Neural progenitor cell (in vitro differentiated cells): Measurements from ENCODE around the gene CFAP69. TPM values are rescaled to one million over a fixed set of nuclear protein-coding genes. Genes with fewer than 3 reads are reported as not detected.

Experiments
- DNase-seq: peaks from one replicate; pipeline ENCODE4 v3.0.0-alpha.2; 2016; ENCODE audit warnings: low spot score
- H2AFZ ChIP-seq: fragments of 200-600 bp; sonication (generic); replicated peaks from 2 replicates; pipeline ENCODE4 v1.6.1; 2016; ENCODE audit warnings: antibody characterized with exemption
- H3F3A ChIP-seq: fragments of 200-600 bp; sonication (generic); 2 replicates; pipeline ENCODE4 v1.6.1; 2016; ENCODE audit warnings: antibody characterized with exemption, low read depth
- H3K27ac ChIP-seq: fragments of 200-600 bp; sonication (generic); 2 replicates; pipeline ENCODE4 v1.5.1; 2016; ENCODE audit warnings: mild to moderate bottlenecking
- H3K27me3 ChIP-seq: fragments of 200-600 bp; sonication (generic); 2 replicates; pipeline ENCODE4 v1.6.1; 2016; ENCODE audit warnings: mild to moderate bottlenecking, moderate library complexity
- H3K36me3 ChIP-seq: fragments of 200-600 bp; sonication (generic); 2 replicates; pipeline ENCODE4 v1.5.1; 2016
- H3K4me1 ChIP-seq: fragments of 200-600 bp; sonication (generic); 2 replicates; pipeline ENCODE4 v1.6.1; 2016; ENCODE audit warnings: mixed run types
- H3K4me2 ChIP-seq: fragments of 200-600 bp; sonication (generic); 2 replicates; pipeline ENCODE4 v1.6.1; 2016
- H3K4me3 ChIP-seq: fragments of 200-600 bp; sonication (generic); 2 replicates; pipeline ENCODE4 v1.5.1; 2016
- H3K79me2 ChIP-seq: fragments of 200-600 bp; sonication (generic); 2 replicates; pipeline ENCODE4 v1.6.1; 2016; ENCODE audit warnings: low read depth
- H3K9ac ChIP-seq: fragments of 200-600 bp; sonication (generic); 2 replicates; pipeline ENCODE4 v1.6.1; 2016
- H3K9me3 ChIP-seq: fragments of 200-600 bp; sonication (generic); 2 replicates; pipeline ENCODE4 v1.5.1; 2016; ENCODE audit warnings: low read depth
- H4K20me1 ChIP-seq: fragments of 200-600 bp; sonication (generic); 2 replicates; pipeline ENCODE4 v1.6.1; 2016; ENCODE audit warnings: low read depth
- H3K27ac Mint-ChIP-seq: 3 replicates; pipeline ENCODE4 v1.8.0; 2021; ENCODE audit warnings: mixed read lengths
- H3K27me3 Mint-ChIP-seq: 2 replicates; pipeline ENCODE4 v1.8.0; 2022; ENCODE audit warnings: low read depth, mild to moderate bottlenecking, inconsistent platforms, moderate library complexity, mixed read lengths; ENCODE audit not compliant: insufficient read depth
- H3K36me3 Mint-ChIP-seq: 3 replicates; pipeline ENCODE4 v1.8.0; 2021; ENCODE audit warnings: mixed read lengths
- H3K4me1 Mint-ChIP-seq: 3 replicates; pipeline ENCODE4 v1.8.0; 2021; ENCODE audit warnings: mixed read lengths
- H3K4me3 Mint-ChIP-seq: 3 replicates; pipeline ENCODE4 v1.8.0; 2021; ENCODE audit warnings: mild to moderate bottlenecking, moderate library complexity, mixed read lengths
- H3K9me3 Mint-ChIP-seq: 3 replicates; pipeline ENCODE4 v1.8.0; 2020; ENCODE audit warnings: mixed read lengths
- CTCF ChIP-seq: fragments of 200-600 bp; sonication (generic); IDR thresholded peaks from 2 replicates; pipeline ENCODE4 v1.5.1; 2017; ENCODE audit warnings: antibody characterized with exemption, mild to moderate bottlenecking
- EZH2 ChIP-seq: fragments of 200-600 bp; sonication (generic); IDR thresholded peaks from 2 replicates; pipeline ENCODE4 v1.6.1; 2017; ENCODE audit warnings: antibody characterized with exemption, mild to moderate bottlenecking, moderate library complexity
- EZH2phosphoT487 ChIP-seq: fragments of 200-600 bp; sonication (generic); IDR thresholded peaks from 2 replicates; pipeline ENCODE4 v1.6.1; 2017; ENCODE audit warnings: antibody characterized with exemption
- total RNA-seq: library from RNA; depleted of rRNA; stranded (reverse); fragments of >200 nt; gene quantifications from 2 replicates; pipeline ENCODE4 v1.2.3, GENCODE V29; 2015; ENCODE audit warnings: low replicate concordance

CFAP69 gene
- total RNA-seq, 1 donor from 2014 or later, result 4.8 TPM

GRCh38 chr7:90271753-90272152 lies 26.8 kb downstream of the CFAP69 start:
- H3F3A ChIP-seq, result no peaks in the 10 kb centered on the region
- no peaks in the 10 kb centered on the region for H3K36me3 Mint-ChIP-seq
- TF ChIP-seq EZH2phosphoT487, result no peak
- TF ChIP-seq EZH2, result no peak
- TF ChIP-seq CTCF, result no peak
- H3K4me1 ChIP-seq, result no peaks in the 10 kb centered on the region
- H3K79me2 ChIP-seq, result no peaks in the 10 kb centered on the region
- H3K27me3 ChIP-seq, result no peaks in the 10 kb centered on the region
- no peaks in the 10 kb centered on the region for H3K4me1 Mint-ChIP-seq
- no peaks in the 10 kb centered on the region for H3K9me3 Mint-ChIP-seq
- no peak for DNase-seq
- H3K27me3 Mint-ChIP-seq, result no peaks in the 10 kb centered on the region
- H3K27ac Mint-ChIP-seq, result no peak overlapping the region
- H3K4me2 ChIP-seq, result no peak overlapping the region
- no peak overlapping the region for H3K27ac ChIP-seq
- H2AFZ ChIP-seq, result no peak overlapping the region
- no peak overlapping the region for H3K4me3 Mint-ChIP-seq
- H3K9me3 ChIP-seq, result no peaks in the 10 kb centered on the region
- no peaks in the 10 kb centered on the region for H3K36me3 ChIP-seq
- no peaks in the 10 kb centered on the region for H4K20me1 ChIP-seq
- H3K9ac ChIP-seq, result no peak overlapping the region
- no peak overlapping the region for H3K4me3 ChIP-seq

- no peak overlapping the region for H3K27ac ChIP-seq
- H3K4me1 ChIP-seq, result no peaks in the 10 kb centered on the region
- TF ChIP-seq CTCF, result no peak
- H3K27me3 ChIP-seq, result no peaks in the 10 kb centered on the region
- DNase-seq, result no peak
- Mint-ChIP-seq H3K27ac (no peak overlapping the region), H3K4me3 (no peak overlapping the region), H3K9me3 (no peaks in the 10 kb centered on the region), H3K4me1 (no peaks in the 10 kb centered on the region), H3K27me3 (no peaks in the 10 kb centered on the region), H3K36me3 (no peaks in the 10 kb centered on the region)
- H3K36me3 ChIP-seq, result no peaks in the 10 kb centered on the region
- H3K79me2 ChIP-seq, result no peaks in the 10 kb centered on the region
- H3K4me2 ChIP-seq, result no peak overlapping the region
- no peak overlapping the region for H3K4me3 ChIP-seq
- no peak overlapping the region for H3K9ac ChIP-seq
- H4K20me1 ChIP-seq, result no peaks in the 10 kb centered on the region
- no peaks in the 10 kb centered on the region for H3K9me3 ChIP-seq
- no peaks in the 10 kb centered on the region for H3F3A ChIP-seq
- no peak overlapping the region for H2AFZ ChIP-seq
Observed at GRCh38 chr7:90272242-90272641, 27.3 kb downstream of the CFAP69 start.

- Histone ChIP-seq H3K27me3 (no peaks in the 10 kb centered on the region), H3K9me3 (no peaks in the 10 kb centered on the region), H3K9ac (no peak overlapping the region), H3F3A (no peaks in the 10 kb centered on the region), H3K27ac (no peak overlapping the region), H3K79me2 (no peaks in the 10 kb centered on the region), H3K4me3 (no peak overlapping the region), H3K4me2 (no peak overlapping the region), H3K36me3 (no peaks in the 10 kb centered on the region), H4K20me1 (no peaks in the 10 kb centered on the region), H3K4me1 (no peaks in the 10 kb centered on the region), H2AFZ (no peak overlapping the region)
- no peak overlapping the region for H3K4me3 Mint-ChIP-seq
- TF ChIP-seq EZH2phosphoT487 (no peak), CTCF (no peak), EZH2 (no peak)
- H3K36me3 Mint-ChIP-seq, result no peaks in the 10 kb centered on the region
- no peaks in the 10 kb centered on the region for H3K9me3 Mint-ChIP-seq
- H3K27ac Mint-ChIP-seq, result no peak overlapping the region
- no peaks in the 10 kb centered on the region for H3K4me1 Mint-ChIP-seq
- no peak for DNase-seq
- no peaks in the 10 kb centered on the region for H3K27me3 Mint-ChIP-seq
Observed at GRCh38 chr7:90274161-90274560, 29.2 kb downstream of the CFAP69 start.
